ENCODE results near the gene DAB1. TPM values are rescaled to one million over a fixed set of nuclear protein-coding genes. Genes with fewer than 3 reads are reported as not detected.

The DAB1 gene
- total RNA-seq, 1 donor from 2014 or later: 0.25 TPM

DNA sequence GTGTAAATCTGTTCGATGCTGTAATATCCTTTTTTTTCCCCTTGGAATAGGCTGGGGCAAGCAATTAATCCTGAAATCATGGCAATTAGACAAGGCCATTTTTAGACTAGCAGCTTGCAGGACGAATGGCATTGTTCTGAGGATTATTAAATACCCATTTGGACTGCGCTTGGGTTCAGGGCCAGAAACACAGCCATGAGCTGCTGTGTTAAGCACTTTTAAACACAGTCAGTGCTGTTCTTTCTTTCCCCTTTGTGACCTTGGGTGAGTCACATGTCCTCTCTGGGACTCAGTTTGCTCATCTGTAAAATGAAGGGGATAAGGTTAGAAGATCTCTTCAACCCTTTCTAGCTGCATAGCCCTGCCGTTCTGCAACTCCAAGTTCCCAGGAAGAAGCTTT is 399.4 kb downstream of the DAB1 start:
- no peak for DNase-seq (ENCODE audit: low read depth)

GRCh38 chr1:57020216-57020615 is 403.6 kb downstream of the DAB1 start:
- no peak overlapping the region for H3K4me3 ChIP-seq (ENCODE audit: low read depth, low read length)
- no peak for DNase-seq (ENCODE audit: low read depth)
- no peaks in the 10 kb centered on the region for H3K36me3 ChIP-seq (ENCODE audit: control insufficient read depth, insufficient read depth, low read length)
- TF ChIP-seq, protein P1, sequence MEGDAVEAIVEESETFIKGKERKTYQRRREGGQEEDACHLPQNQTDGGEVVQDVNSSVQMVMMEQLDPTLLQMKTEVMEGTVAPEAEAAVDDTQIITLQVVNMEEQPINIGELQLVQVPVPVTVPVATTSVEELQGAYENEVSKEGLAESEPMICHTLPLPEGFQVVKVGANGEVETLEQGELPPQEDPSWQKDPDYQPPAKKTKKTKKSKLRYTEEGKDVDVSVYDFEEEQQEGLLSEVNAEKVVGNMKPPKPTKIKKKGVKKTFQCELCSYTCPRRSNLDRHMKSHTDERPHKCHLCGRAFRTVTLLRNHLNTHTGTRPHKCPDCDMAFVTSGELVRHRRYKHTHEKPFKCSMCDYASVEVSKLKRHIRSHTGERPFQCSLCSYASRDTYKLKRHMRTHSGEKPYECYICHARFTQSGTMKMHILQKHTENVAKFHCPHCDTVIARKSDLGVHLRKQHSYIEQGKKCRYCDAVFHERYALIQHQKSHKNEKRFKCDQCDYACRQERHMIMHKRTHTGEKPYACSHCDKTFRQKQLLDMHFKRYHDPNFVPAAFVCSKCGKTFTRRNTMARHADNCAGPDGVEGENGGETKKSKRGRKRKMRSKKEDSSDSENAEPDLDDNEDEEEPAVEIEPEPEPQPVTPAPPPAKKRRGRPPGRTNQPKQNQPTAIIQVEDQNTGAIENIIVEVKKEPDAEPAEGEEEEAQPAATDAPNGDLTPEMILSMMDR (IDR thresholded peaks at IDR 0.05; ENCODE audit: insufficient read depth, low read length, poor library complexity, severe bottlenecking): no peak
- H3K27me3 ChIP-seq (ENCODE audit: control insufficient read depth, insufficient read depth, low read length): no peaks in the 10 kb centered on the region

More for the DNA sequence above, 399.4 kb downstream of the DAB1 start:
- no peaks in the 10 kb centered on the region for H3K36me3 ChIP-seq (ENCODE audit: control insufficient read depth, insufficient read depth, low read length)
- TF ChIP-seq, protein P1 (IDR thresholded peaks at IDR 0.05; ENCODE audit: insufficient read depth, low read length, poor library complexity, severe bottlenecking): no peak
- no peak overlapping the region for H3K4me3 ChIP-seq (ENCODE audit: low read depth, low read length)
- H3K27me3 ChIP-seq (ENCODE audit: control insufficient read depth, insufficient read depth, low read length): no peaks in the 10 kb centered on the region

DNA sequence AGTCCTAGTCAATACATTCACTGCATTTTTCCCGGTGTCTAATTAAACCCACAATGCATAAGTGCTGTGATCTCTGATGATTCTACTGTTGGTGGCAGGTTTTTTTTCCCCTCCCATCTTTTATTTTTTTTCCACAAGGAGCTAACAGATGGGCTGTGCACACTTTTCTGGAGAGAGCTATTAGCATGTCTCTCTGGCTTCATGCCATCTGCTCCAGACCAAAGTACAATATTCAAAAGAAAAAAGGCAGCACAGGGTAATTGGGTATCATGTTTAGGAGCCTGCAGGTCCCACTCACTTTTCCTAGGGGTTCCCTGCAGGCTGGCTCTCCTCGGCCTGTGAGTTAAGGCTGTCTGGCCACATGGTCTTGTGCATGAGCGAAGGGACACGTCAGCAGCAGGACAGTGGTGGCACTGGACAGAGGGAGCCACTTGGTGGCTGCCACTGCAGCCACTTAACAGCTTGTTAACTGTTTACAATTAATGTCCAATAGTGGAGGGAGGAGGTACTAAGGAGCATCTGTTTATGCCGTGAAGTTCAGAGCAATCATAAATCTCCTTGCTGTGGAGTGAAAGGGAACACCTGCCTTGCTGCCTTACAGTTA is 404.5 kb downstream of the DAB1 start:
- Histone ChIP-seq H3K36me3 (ENCODE audit: control insufficient read depth, insufficient read depth, low read length) (no peaks in the 10 kb centered on the region), H3K27me3 (ENCODE audit: control insufficient read depth, insufficient read depth, low read length) (peaks cover 3% of the 10 kb centered on the region), H3K4me3 (ENCODE audit: low read depth, low read length) (no peak overlapping the region)
- TF ChIP-seq, protein P1 (IDR thresholded peaks at IDR 0.05; ENCODE audit: insufficient read depth, low read length, poor library complexity, severe bottlenecking): no peak
- DNase-seq (ENCODE audit: low read depth): no peak

- DNase-seq (ENCODE audit: low read depth): no peak
- TF ChIP-seq, protein P1 (IDR thresholded peaks at IDR 0.05; ENCODE audit: insufficient read depth, low read length, poor library complexity, severe bottlenecking): no peak
- H3K27me3 ChIP-seq (ENCODE audit: control insufficient read depth, insufficient read depth, low read length): peaks cover 3% of the 10 kb centered on the region
- no peak overlapping the region for H3K4me3 ChIP-seq (ENCODE audit: low read depth, low read length)
- H3K36me3 ChIP-seq (ENCODE audit: control insufficient read depth, insufficient read depth, low read length): no peaks in the 10 kb centered on the region
Observed at GRCh38 chr1:57018119-57018518, 405.7 kb downstream of the DAB1 start.

GRCh38 chr1:57017717-57018116 is 406.1 kb downstream of the DAB1 start:
- H3K27me3 ChIP-seq (ENCODE audit: control insufficient read depth, insufficient read depth, low read length): peaks cover 3% of the 10 kb centered on the region
- no peaks in the 10 kb centered on the region for H3K36me3 ChIP-seq (ENCODE audit: control insufficient read depth, insufficient read depth, low read length)
- TF ChIP-seq, protein P1 (IDR thresholded peaks at IDR 0.05; ENCODE audit: insufficient read depth, low read length, poor library complexity, severe bottlenecking): peak; percentile 42
- no peak for DNase-seq (ENCODE audit: low read depth)
- H3K4me3 ChIP-seq (ENCODE audit: low read depth, low read length): no peak overlapping the region

GRCh38 chr1:57017200-57017599 is 406.7 kb downstream of the DAB1 start:
- no peak overlapping the region for H3K4me3 ChIP-seq (ENCODE audit: low read depth, low read length)
- DNase-seq (ENCODE audit: low read depth): no peak
- TF ChIP-seq, protein P1 (IDR thresholded peaks at IDR 0.05; ENCODE audit: insufficient read depth, low read length, poor library complexity, severe bottlenecking): no peak
- no peaks in the 10 kb centered on the region for H3K36me3 ChIP-seq (ENCODE audit: control insufficient read depth, insufficient read depth, low read length)
- H3K27me3 ChIP-seq (ENCODE audit: control insufficient read depth, insufficient read depth, low read length): peaks cover 3% of the 10 kb centered on the region

Measured in kidney epithelial cell (primary cell).